GM18520 (cell line): ENCODE results near the gene KRT6C.
"Not testable (repeated sequence)": the region's sequence is repeated elsewhere in the genome, so short reads cannot be mapped to it uniquely, and the experiment has no call there.

Source experiments
- ATAC-seq: cut with Tn5 transposase; IDR thresholded peaks from one replicate; pipeline ENCODE4 v1.9.1; 2021; ENCODE audit not compliant: unreplicated experiment

KRT6C gene

DNA sequence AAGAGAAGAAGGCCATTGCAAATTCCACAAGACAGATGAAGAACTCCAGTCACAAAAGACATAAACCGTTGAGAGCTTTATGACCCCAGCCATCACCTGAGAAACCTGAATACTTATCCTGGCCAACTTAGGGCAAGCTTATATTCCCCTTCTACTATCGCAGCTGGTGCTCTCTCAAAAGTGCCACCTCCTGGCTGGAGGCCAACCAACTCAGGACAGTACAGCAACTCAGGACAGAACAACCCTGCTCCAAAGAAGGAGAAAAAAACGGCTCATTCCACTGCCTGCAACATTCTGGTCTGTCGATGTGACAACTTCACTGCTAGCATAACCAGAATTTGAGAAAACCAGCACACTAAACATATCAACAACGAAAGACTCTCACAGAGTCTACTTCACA is 11.9 kb downstream of the KRT6C start:
- no peak for ATAC-seq

DNA sequence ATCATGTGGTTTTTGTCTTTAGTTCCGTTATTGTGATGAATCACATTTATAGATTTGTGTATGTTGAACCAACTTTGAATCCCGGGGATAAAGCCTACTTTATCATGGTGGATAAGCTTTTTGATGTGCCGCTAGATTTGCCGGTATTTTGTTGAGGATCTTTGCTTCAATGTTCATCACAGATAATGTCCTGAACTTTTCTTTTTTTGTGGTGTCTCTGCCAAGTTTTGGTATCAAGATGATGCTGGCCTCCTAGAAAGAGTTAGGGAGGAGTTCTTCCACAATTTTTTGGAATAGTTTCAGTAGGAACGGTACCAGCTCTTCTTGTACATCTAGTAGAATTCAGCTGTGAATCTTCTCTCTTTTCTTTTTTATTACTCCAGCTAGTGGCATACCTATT is 14.7 kb downstream of the KRT6C start:
- no peak for ATAC-seq

DNA sequence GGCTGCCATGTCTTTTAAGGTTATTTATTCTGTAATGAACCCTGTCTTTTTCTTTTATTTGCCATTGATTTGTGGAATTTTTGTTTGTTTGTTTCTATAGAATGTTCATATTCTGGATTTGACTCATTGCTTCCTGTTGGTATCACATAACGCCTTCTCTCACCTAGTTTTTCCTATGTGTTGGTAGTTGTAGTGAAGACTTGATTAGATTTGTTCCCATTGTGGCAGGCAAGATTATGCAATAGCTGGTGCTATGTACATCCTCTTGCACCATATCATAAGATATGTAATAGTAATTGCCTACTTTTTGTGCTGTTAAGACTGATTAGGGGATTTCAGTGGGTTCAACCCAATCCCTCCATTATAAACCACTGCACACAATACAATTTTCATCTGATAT is 17.8 kb downstream of the KRT6C start:
- no peak for ATAC-seq

DNA sequence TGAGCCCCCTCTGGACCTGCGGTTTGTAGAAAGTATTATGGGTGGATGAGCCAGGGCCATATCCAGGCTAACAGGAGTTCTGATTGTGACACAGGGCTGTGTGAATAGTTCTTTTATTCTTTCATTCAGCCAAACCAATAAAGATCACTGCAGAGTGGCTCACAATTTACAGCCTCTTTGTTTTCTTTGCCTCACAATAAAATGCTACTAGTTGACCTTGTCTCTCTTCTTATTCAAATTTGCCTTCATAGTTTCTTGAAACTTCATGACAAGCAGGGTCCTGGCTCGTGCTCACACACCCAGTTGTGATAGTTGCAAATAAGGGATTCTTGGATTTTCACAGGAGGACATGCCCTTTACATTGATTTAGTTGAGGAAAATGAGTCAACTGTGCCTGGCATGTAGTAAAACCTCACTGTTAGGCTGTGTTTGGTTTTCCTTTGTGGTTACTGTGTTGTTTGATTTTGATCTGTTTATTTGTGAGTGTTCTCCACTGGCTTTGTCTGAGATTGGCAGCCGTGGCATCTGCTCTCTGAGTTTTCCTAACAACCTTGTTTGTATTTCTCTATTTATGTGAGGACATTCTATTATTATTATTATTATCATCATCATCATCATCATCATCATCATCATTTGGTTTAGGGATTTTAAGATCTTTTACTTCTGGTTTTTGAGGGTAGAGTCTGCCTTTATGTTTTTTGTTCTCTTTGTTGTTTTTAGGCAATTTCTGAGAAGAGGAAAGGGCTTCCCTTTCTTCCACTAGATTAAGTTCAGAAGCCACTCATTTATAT is 19.0 kb downstream of the KRT6C start:
- ATAC-seq, result no peak

DNA sequence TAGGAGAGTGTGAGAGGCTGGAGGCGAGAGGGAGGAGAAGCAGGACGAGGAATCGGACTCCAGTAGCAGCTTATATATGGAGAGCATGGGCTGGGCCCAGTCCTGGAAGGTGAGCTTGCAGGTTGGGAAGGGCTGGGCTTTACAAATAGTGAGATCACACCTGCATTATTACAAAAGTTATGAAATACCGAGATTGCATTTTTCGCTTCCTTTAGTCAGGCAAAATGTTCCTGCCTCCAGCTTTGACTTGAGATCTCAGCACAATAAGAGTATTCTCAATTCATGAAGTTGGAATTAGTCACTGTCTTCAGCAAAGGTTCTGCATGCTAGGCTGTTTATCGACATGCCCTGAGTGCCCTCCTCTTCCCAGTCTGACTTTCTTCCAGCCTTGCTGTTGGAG is 21.5 kb downstream of the KRT6C start, which contains the start of gene KRT6B:
KRT6B (minus strand) TSS at position 46 of the 400 bp plus-strand sequence. CDS start 68 bp downstream, outside the sequence.
- no peak for ATAC-seq

GRCh38 chr12:52448228-52448627 is 25.4 kb downstream of the KRT6C start:
- ATAC-seq, result no peak

GRCh38 chr12:52447196-52447595 is 26.4 kb downstream of the KRT6C start:
- ATAC-seq, result not testable (repeated sequence)

DNA sequence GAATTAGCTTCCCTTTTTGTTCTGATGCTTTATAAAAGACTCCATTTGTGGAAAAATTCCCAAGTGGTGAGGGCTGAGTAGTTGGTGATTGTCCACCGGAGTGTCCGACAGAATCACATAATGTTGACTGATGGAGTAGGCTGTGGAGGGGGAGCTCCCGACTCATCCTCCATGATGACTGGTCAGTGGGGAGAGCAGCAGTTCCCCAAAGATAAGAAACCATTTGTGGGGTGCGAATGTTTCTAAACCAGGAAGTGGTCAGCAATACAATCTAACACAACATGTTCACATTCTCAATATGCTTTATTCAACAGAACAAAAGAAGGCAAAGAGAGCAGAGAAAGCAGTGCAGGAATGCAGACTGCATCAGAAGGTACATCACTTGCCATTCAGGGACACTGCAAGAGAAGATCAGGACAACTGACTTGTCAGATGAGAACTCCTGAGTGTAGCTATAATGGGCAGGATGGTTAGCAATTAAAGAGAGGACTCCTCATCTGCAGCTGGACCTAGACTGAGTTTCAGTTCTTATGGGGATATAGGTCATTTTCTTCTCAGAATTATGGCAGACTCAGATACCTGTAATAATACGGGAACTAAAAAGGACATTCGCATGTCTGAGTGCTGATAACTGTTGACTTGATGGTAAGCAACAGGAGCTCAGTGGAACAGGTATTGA is 27.1 kb downstream of the KRT6C start:
- no peak for ATAC-seq

- no peak for ATAC-seq
Measured at GRCh38 chr12:52445876-52446275, 27.7 kb downstream of the KRT6C start.

GRCh38 chr12:52444647-52445595 is 28.7 kb downstream of the KRT6C start:
- ATAC-seq, result no peak

GRCh38 chr12:52443966-52444365 is 29.6 kb downstream of the KRT6C start:
- ATAC-seq, result no peak

DNA sequence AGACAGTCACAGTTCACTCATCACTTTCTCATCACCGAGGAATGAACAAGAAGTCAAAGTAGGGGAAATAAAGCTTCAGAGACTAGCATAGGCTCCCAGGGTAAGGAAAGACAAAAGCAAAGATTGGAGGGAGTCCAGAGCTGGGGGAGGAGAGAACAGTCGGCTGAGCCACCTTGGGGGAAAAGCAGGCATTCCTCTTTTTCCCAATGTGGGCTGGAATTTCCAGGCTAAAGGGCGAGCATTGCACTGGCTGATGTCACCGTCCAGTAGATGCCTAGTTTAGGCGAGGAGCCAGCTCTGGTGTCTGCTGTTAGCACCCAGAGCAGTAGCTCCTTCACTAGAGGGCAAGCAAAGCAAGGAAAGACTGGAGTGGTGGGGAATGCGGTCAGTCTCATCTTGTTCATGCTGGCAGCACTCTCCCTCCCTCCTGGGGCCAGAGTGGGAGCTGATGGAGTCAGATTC is 31.0 kb downstream of the KRT6C start:
- ATAC-seq, result no peak

DNA sequence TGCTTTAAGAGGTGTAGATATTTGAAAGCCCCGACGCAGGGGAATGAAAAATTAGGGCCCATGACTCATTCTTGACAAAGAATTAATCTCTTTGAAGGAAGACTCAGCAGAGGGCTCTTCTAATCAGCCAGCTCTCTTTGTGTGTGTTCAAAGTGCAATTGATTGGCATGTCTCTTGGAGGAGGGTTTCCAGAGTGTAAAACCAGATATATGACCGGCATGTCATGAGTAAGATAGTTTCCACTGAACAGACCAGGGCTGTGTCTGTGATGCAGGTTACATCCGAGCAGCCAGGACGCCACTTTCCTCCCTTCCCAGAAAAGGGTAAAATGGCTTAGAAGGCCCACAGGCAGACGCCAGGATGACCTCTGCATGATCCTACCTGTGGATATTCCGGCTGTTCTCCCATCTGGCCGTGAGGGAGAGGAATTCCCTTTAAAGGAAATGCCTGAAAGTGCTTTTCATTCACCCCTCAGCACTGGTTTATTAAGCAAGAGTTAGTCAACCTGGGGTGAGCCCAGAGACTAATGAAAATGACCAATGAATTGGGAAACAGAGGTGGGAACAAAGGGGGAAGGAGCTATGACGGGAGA is 32.2 kb downstream of the KRT6C start:
- ATAC-seq, result no peak

DNA sequence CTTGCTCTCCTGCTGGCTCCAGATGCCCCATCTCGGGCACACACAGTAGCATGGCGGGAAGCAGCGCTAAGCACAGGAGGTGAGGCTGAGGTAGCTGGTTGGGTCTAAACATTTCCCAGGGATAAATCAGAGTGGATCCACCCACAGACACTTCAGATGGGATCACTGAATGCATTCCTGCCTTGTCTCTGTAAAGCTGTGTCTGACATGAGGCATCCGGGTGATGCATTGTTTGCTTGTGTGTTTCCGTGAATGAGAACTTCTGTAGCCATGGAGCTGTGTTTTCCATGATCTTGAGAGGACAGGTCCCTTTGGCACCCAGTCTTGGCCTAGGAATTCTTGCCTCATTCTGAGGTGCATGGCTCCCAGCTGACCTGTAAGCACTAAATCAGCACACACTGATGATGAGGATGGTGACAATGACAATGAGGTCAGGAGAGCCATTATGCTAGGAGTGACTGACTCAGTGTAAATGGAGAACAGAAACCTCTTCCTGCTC is 32.7 kb downstream of the KRT6C start:
- ATAC-seq, result no peak

DNA sequence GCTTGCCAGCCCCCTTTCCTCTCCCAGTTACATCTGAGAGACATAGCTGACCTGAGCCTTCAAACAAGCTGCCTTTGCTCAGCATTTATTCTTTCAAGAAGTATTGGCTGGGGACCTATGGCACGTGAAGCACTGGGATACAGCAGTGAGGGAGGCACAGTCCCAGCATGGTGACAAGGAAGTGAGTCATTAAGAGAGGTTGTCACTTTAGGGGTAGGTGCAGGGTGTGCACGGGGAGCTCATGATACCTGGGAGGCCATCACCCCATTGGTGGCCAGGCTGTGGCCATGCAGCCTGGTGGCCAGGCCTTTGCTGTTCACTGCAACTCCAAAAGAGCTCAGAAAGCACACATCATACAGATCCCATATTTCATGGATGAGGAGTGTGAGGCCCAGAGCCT is 33.8 kb downstream of the KRT6C start:
- no peak for ATAC-seq

DNA sequence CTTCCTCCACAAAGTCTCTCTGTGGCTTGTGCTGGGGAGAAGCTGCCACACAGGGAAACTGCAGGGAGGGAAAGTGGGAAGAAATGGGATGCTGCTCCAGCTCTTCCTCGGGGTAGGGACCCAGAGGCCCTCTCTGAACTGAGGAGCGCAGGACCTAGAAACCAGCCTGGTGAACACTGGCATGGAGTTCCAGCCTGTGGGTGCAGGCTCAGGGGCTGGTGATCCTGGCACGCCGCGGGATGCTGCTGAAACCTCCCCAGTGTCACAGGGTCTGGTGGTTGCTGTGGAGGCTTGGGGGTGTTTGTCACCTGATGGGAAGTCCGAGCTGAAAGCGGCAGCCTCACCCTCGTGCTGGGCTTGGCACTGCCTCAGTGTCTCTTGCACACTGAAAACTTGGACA is 34.2 kb downstream of the KRT6C start:
- no peak for ATAC-seq

DNA sequence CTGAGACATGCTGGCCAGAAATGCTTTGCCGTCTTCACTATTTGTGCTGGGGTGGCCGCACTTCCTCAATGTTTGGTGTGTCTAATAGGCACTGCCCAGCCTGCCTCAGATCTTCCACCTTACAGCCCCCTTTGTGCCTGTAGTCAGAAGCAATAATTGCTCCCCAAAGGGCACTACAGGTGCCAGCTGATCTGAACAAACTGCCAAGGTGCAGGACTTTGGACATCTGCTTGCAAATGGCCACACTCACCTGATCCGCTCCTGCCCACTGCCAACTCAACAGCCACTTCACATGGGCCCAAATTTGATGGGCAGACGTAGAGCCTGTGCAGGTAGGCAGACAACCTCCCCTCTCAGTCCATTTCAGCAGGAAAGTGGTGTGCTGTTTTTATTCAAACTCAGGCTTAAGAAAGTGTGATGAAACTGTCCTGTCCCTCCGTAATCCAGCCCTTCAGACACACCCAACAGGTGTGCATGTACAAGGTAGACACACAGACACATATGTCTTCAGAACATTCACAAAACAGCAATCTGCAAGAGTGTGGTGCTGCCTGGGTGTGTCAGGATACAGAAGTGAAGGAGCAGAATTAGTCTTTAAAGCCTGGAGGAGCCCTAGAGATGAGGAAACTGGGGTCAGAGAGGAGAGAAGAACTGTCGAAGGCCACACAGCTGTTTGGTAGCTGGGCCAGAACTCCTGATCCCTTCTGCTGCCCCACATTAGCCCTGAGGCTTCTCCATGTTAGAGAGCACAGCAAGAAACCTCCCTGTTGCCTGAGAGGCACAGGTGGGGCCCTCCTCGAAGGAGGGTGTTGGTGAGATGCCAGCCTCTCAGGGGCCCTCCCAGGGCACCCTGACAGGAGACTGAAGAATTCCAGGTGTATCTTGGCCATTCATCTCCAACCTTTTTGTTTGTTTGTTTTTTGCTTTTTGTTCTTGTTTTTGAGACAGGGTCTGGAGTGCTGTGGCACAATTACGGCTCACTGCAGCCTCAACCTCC is 35.0 kb downstream of the KRT6C start:
- no peak for ATAC-seq

- no peak for ATAC-seq
Measured at GRCh38 chr12:52437508-52437907, 36.1 kb downstream of the KRT6C start.

GRCh38 chr12:52436828-52437474 is 36.7 kb downstream of the KRT6C start:
- ATAC-seq, result no peak
